ENCODE data around the gene MRPL17.

Gene MRPL17

GRCh38 chr11:6634534-6634933 lies 48.6 kb downstream of the MRPL17 start:
- no peak for DNase-seq (ENCODE audit: low read depth in 1 of 2, low spot score in 1 of 2)

GRCh38 chr11:6633422-6634408 lies 49.4 kb downstream of the MRPL17 start:
- no peak for DNase-seq (ENCODE audit: low read depth in 1 of 2, low spot score in 1 of 2)

GRCh38 chr11:6632116-6633073 lies 50.7 kb downstream of the MRPL17 start:
- DNase-seq (ENCODE audit: low read depth in 1 of 2, low spot score in 1 of 2): no peak

- no peak for DNase-seq (ENCODE audit: low read depth in 1 of 2, low spot score in 1 of 2)
Measured at GRCh38 chr11:6631361-6631890, 51.7 kb downstream of the MRPL17 start.

GRCh38 chr11:6630632-6631291 lies 52.4 kb downstream of the MRPL17 start:
- DNase-seq (ENCODE audit: low read depth in 1 of 2, low spot score in 1 of 2): no peak

Measured in activated CD4-positive, alpha-beta T cell treated with anti-CD3 and anti-CD28 coated beads, Interleukin-2, amount 50 U/mL, for 24 hours (primary cell).